HCT116 (cell line): ENCODE measurements around the gene ARMH3. TPM values are rescaled to one million over a fixed set of nuclear protein-coding genes. Genes with fewer than 3 reads are reported as not detected.

Experiments used
- ATAC-seq: fragments of 200-7000 bp; cut with Tn5 transposase; 2 replicates; pipeline ENCODE4 v1.9.1; 2020; ENCODE audit warnings: mild to moderate bottlenecking, moderate library complexity
- BruUV-seq: library from RNA; stranded (reverse); fragments of 400-500 nt; replicated peaks from 2 replicates; lab custom pipeline; 2021; lab: Mats Ljungman, UMichigan
- CTCF ChIA-PET: fragments of 300-600 bp; sonication (Branson Sonifier 250); formaldehyde crosslinking; loops from one replicate; lab custom pipeline; 2021; ENCODE audit warnings: antibody characterized with exemption; lab: Charles Lee
- POLR2A ChIA-PET: fragments of 300-600, 350-600 bp; sonication (Branson Sonifier 250); formaldehyde crosslinking; loops from one replicate; lab custom pipeline; 2021; ENCODE audit warnings: antibody characterized with exemption; lab: Charles Lee
- RAD21 ChIA-PET, 2 experiments: fragments of 300-600 bp; sonication (Branson Sonifier 250); formaldehyde crosslinking; loops; one replicate each; lab custom pipeline; 2023; ENCODE audit warnings: low total read pairs in 2 of 2; ENCODE audit not compliant: uncharacterized antibody in 2 of 2, unreplicated experiment in 2 of 2, low non-redundant PET in 1 of 2; lab: Charles Lee
- DNase-seq: peaks from one replicate; pipeline ENCODE4 v3.0.0-alpha.2; 2010; ENCODE audit warnings: low read depth, low spot score
- H2AFZ ChIP-seq: fragments of 200-600 bp; shearing (Covaris generic), sonication (generic); 2 replicates; pipeline ENCODE4 v1.6.1; 2017; ENCODE audit warnings: low read depth, mixed run types, mixed read lengths, antibody characterized with exemption, low read length; ENCODE audit not compliant: poor library complexity, severe bottlenecking
- H3K27ac ChIP-seq: 2 replicates; pipeline ENCODE4 v1.5.1; 2012; ENCODE audit warnings: low read depth, low read length
- H3K27me3 ChIP-seq: fragments of 200-600 bp; sonication (generic); 2 replicates; pipeline ENCODE4 v1.6.1; 2016; ENCODE audit warnings: mixed run types, low read length, mixed read lengths; ENCODE audit not compliant: insufficient read depth
- H3K36me3 ChIP-seq, 2 experiments: fragments of 200-500 bp in 1 of 2; fragments of 200-600 bp in 1 of 2; sonication (Bioruptor generic) in 1 of 2; sonication (generic) in 1 of 2; 2 replicates each; pipeline versions ENCODE4 v1.5.1 to v1.6.1; 2014 to 2016; ENCODE audit warnings: low read length in 2 of 2, inconsistent platforms in 1 of 2, mixed read lengths in 1 of 2, mixed run types in 1 of 2; ENCODE audit not compliant: insufficient read depth in 2 of 2, control insufficient read depth in 1 of 2
- H3K4me1 ChIP-seq, 2 experiments: fragments of 200-600 bp in 1 of 2; sonication (generic) in 1 of 2; 2 replicates each; pipeline versions ENCODE4 v1.5.1 to v1.6.1; 2012 to 2017; ENCODE audit warnings: low read length in 2 of 2, inconsistent platforms in 1 of 2, mild to moderate bottlenecking in 1 of 2, mixed read lengths in 1 of 2, mixed run types in 1 of 2, moderate library complexity in 1 of 2; ENCODE audit not compliant: insufficient read depth in 2 of 2, control insufficient read depth in 1 of 2
- H3K4me2 ChIP-seq: fragments of 200-600 bp; sonication (generic); 2 replicates; pipeline ENCODE4 v1.6.1; 2017; ENCODE audit warnings: mixed run types, low read length, mixed read lengths
- H3K4me3 ChIP-seq, 2 experiments: fragments of 200-600 bp in 1 of 2; sonication (generic) in 1 of 2; replicated peaks in 1 of 2; 2 replicates each; pipeline ENCODE4 v1.5.1; 2011 to 2016; ENCODE audit warnings: low read length in 2 of 2, control low read depth in 1 of 2, low read depth in 1 of 2, mild to moderate bottlenecking in 1 of 2, mixed read lengths in 1 of 2, mixed run types in 1 of 2
- H3K79me2 ChIP-seq: fragments of 200-600 bp; sonication (generic); 2 replicates; pipeline ENCODE4 v1.6.1; 2017; ENCODE audit warnings: mild to moderate bottlenecking, mixed run types, low read length, moderate library complexity, mixed read lengths; ENCODE audit not compliant: insufficient read depth
- H3K9ac ChIP-seq: fragments of 200-600 bp; sonication (generic); 2 replicates; pipeline ENCODE4 v1.6.1; 2016; ENCODE audit warnings: low read length, mixed read lengths
- H3K9me2 ChIP-seq: fragments of 200-600 bp; sonication (generic), shearing (Covaris generic); 2 replicates; pipeline ENCODE4 v1.6.1; 2017; ENCODE audit warnings: mixed run types, mild to moderate bottlenecking, moderate library complexity; ENCODE audit not compliant: insufficient read depth
- H3K9me3 ChIP-seq, 2 experiments: fragments of 200-500 bp in 1 of 2; fragments of 200-600 bp in 1 of 2; sonication (Bioruptor generic) in 1 of 2; sonication (generic) in 1 of 2; 2 replicates each; pipeline ENCODE4 v1.6.1; 2014 to 2017; ENCODE audit warnings: low read length in 2 of 2, mixed read lengths in 2 of 2, inconsistent platforms in 1 of 2, low read depth in 1 of 2, mild to moderate bottlenecking in 1 of 2, mixed run types in 1 of 2, moderate library complexity in 1 of 2; ENCODE audit not compliant: control insufficient read depth in 1 of 2, insufficient read depth in 1 of 2
- H4K20me1 ChIP-seq: fragments of 200-600 bp; sonication (generic), shearing (Covaris generic); 2 replicates; pipeline ENCODE4 v1.6.1; 2017; ENCODE audit warnings: mixed run types, mild to moderate bottlenecking, moderate library complexity; ENCODE audit not compliant: insufficient read depth
- CEBPB ChIP-seq: IDR thresholded peaks from 2 replicates; pipeline ENCODE4 v1.6.1; 2012; ENCODE audit warnings: low read depth
- CTCF ChIP-seq, 3 experiments: fragments of 200-600 bp in 1 of 3; sonication (generic) in 1 of 3; IDR thresholded peaks in 2 of 3; conservative IDR thresholded peaks in 1 of 3; 2 replicates each; pipeline ENCODE4 v1.5.1; 2012 to 2017; ENCODE audit warnings: low read depth in 2 of 3, low read length in 2 of 3, antibody characterized with exemption in 1 of 3, borderline replicate concordance in 1 of 3, control low read depth in 1 of 3, mild to moderate bottlenecking in 1 of 3, mixed read lengths in 1 of 3, mixed run types in 1 of 3, moderate library complexity in 1 of 3; ENCODE audit not compliant: insufficient read depth in 1 of 3
- EGR1 ChIP-seq: IDR thresholded peaks from 2 replicates; pipeline ENCODE4 v1.6.1; 2012; ENCODE audit warnings: low read depth
- EZH2 ChIP-seq: fragments of 200-600 bp; sonication (generic); IDR thresholded peaks from 2 replicates; pipeline ENCODE4 v1.6.1; 2017; ENCODE audit warnings: antibody characterized with exemption, mixed run types
- EZH2phosphoT487 ChIP-seq: fragments of 200-600 bp; IDR thresholded peaks from 2 replicates; pipeline ENCODE4 v1.6.1; 2018; ENCODE audit warnings: antibody characterized with exemption, borderline replicate concordance
- FOSL1 ChIP-seq: IDR thresholded peaks from 2 replicates; pipeline ENCODE4 v1.6.1; 2012; ENCODE audit warnings: low read depth
- POLR2A ChIP-seq: IDR thresholded peaks from 2 replicates; pipeline ENCODE4 v1.7.0; 2011; ENCODE audit warnings: borderline replicate concordance; ENCODE audit not compliant: insufficient read depth, insufficient read length; ENCODE audit errors: extremely low read depth
- POLR2AphosphoS5 ChIP-seq: IDR thresholded peaks from 2 replicates; pipeline ENCODE4 v1.6.1; 2011; ENCODE audit warnings: mild to moderate bottlenecking, low read depth, low read length, moderate library complexity
- RAD21 ChIP-seq: IDR thresholded peaks from 2 replicates; pipeline ENCODE4 v1.6.1; 2012; ENCODE audit warnings: low read depth, mild to moderate bottlenecking
- SIN3A ChIP-seq: IDR thresholded peaks from 2 replicates; pipeline ENCODE4 v1.6.1; 2012; ENCODE audit warnings: low read depth
- SRF ChIP-seq: IDR thresholded peaks from 2 replicates; pipeline ENCODE4 v1.6.1; 2012; ENCODE audit warnings: low read depth
- YY1 ChIP-seq: IDR thresholded peaks from 2 replicates; pipeline ENCODE4 v1.6.1; 2011; ENCODE audit warnings: low read length, low read depth, moderate library complexity, mild to moderate bottlenecking; ENCODE audit not compliant: insufficient replicate concordance; ENCODE audit errors: extremely low read depth
- ZBTB33 ChIP-seq: IDR thresholded peaks from 2 replicates; pipeline ENCODE4 v1.6.1; 2011; ENCODE audit warnings: mild to moderate bottlenecking, low read length, moderate library complexity; ENCODE audit not compliant: insufficient replicate concordance; ENCODE audit errors: extremely low read depth
- ZFX ChIP-seq: fragments of 450-650 bp; IDR thresholded peaks from 2 replicates; pipeline ENCODE4 v1.6.1; 2017
- intact Hi-C: fragments of 100-400 bp; cut with micrococcal nuclease; formaldehyde crosslinking; loops from 2 replicates; pipeline ENCODE4 v1.10.0; 2022
- total RNA-seq: library from RNA; stranded (reverse); gene quantifications from one replicate; pipeline ENCODE4 v1.2.1, GENCODE V29; 2021; ENCODE audit not compliant: unreplicated experiment
- TF ChIP-seq, protein P1 (sequence below): IDR thresholded peaks from 2 replicates; pipeline ENCODE4 v1.6.1; 2012
- TF ChIP-seq, protein P2 (sequence below): IDR thresholded peaks from 2 replicates; pipeline ENCODE4 v1.6.1; 2012; ENCODE audit warnings: low read depth

ARMH3 gene
- total RNA-seq, 1 experiment from 2014 or later: 30.4 TPM

GRCh38 chr10:101838416-101838970, 217.5 kb downstream of the ARMH3 start:
- RAD21 ChIA-PET: interaction anchor here in 1 of 2 experiments (3.2 kb wide), 1 partner anchor 171 kb away, joined by 37 read pairs; no protein-coding TSS in a partner anchor

More at GRCh38 chr10:101838416-101838970, 217.5 kb downstream of the ARMH3 start:
- Histone ChIP-seq H3K36me3 (no peaks in the 10 kb centered on the region), H3K79me2 (no peaks in the 10 kb centered on the region), H3K4me2 (no peak overlapping the region), H3K27me3 (no peaks in the 10 kb centered on the region), H3K27ac (no peak overlapping the region), H3K9ac (no peak overlapping the region), H4K20me1 (no peaks in the 10 kb centered on the region), H3K4me1 (peaks cover 14 to 48% of the 10 kb centered on the region in 2 experiments), H3K4me3 (no peak overlapping the region), H3K9me3 (no peaks in the 10 kb centered on the region), H3K9me2 (no peaks in the 10 kb centered on the region), H2AFZ (no peak overlapping the region)
- no TSS peak for BruUV-seq
- ATAC-seq (no peak), DNase-seq (no peak)
- ChIA-PET CTCF (interaction anchor here (3.2 to 5.9 kb wide), 4 partner anchors 170 to 235 kb away, joined by 17 to 267 read pairs (median 56); no protein-coding TSS in a partner anchor), POLR2A (no interaction called here)
- TF ChIP-seq SIN3A: no peak
- no peak for TF ChIP-seq CTCF (IDR thresholded peaks at IDR 0.05 in 2 of 3, conservative IDR thresholded peaks at IDR 0.05 in 1 of 3; ENCODE audit: borderline replicate concordance in 1 of 3, insufficient read depth in 1 of 3, low read depth in 2 of 3, low read length in 2 of 3)
- no peak for TF ChIP-seq EZH2phosphoT487
- TF ChIP-seq ZFX: no peak
- TF ChIP-seq ZBTB33: no peak
- no peak for TF ChIP-seq POLR2AphosphoS5
- TF ChIP-seq YY1: no peak
- no peak for TF ChIP-seq SRF
- no peak for TF ChIP-seq CEBPB
- no peak for TF ChIP-seq EZH2
- no peak for TF ChIP-seq EGR1
- TF ChIP-seq, protein P1, sequence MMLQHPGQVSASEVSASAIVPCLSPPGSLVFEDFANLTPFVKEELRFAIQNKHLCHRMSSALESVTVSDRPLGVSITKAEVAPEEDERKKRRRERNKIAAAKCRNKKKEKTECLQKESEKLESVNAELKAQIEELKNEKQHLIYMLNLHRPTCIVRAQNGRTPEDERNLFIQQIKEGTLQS: no peak
- TF ChIP-seq POLR2A: no peak
- TF ChIP-seq, protein P2, sequence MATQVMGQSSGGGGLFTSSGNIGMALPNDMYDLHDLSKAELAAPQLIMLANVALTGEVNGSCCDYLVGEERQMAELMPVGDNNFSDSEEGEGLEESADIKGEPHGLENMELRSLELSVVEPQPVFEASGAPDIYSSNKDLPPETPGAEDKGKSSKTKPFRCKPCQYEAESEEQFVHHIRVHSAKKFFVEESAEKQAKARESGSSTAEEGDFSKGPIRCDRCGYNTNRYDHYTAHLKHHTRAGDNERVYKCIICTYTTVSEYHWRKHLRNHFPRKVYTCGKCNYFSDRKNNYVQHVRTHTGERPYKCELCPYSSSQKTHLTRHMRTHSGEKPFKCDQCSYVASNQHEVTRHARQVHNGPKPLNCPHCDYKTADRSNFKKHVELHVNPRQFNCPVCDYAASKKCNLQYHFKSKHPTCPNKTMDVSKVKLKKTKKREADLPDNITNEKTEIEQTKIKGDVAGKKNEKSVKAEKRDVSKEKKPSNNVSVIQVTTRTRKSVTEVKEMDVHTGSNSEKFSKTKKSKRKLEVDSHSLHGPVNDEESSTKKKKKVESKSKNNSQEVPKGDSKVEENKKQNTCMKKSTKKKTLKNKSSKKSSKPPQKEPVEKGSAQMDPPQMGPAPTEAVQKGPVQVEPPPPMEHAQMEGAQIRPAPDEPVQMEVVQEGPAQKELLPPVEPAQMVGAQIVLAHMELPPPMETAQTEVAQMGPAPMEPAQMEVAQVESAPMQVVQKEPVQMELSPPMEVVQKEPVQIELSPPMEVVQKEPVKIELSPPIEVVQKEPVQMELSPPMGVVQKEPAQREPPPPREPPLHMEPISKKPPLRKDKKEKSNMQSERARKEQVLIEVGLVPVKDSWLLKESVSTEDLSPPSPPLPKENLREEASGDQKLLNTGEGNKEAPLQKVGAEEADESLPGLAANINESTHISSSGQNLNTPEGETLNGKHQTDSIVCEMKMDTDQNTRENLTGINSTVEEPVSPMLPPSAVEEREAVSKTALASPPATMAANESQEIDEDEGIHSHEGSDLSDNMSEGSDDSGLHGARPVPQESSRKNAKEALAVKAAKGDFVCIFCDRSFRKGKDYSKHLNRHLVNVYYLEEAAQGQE: no peak
- TF ChIP-seq RAD21: no peak
- no peak for TF ChIP-seq FOSL1
- intact Hi-C loops: loop anchor here (5.0 kb wide), 1 partner anchor 219 kb away; the partner anchor contains the start of gene ARMH3
